HG03558 (cell line): ENCODE data around the gene NPIPB6.

Experiments
- ATAC-seq: cut with Tn5 transposase; IDR thresholded peaks from one replicate; pipeline ENCODE4 v1.9.1; 2021; ENCODE audit warnings: moderate number of reproducible peaks; ENCODE audit not compliant: unreplicated experiment; ENCODE audit errors: extremely low read depth

Gene NPIPB6

DNA sequence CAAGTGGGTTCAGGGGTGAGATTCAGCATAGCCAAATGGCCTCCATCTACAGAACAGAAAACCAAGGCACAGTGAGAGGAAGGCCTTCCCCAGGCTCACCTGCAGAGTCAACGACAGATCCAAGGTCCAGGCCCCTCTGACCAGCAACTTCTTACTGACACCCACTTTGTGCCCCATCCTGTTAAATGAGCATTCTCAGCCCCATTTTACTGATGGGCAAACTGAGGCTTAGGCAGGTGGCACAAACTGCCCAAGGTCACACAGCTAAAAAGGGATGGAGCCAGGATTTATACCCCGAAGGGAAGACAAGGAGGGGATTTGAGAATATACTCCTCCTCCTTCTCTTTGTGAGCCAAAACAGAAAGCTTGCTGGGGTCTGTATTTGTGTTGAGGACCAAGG is 61.7 kb downstream of the NPIPB6 start:
- no peak for ATAC-seq

DNA sequence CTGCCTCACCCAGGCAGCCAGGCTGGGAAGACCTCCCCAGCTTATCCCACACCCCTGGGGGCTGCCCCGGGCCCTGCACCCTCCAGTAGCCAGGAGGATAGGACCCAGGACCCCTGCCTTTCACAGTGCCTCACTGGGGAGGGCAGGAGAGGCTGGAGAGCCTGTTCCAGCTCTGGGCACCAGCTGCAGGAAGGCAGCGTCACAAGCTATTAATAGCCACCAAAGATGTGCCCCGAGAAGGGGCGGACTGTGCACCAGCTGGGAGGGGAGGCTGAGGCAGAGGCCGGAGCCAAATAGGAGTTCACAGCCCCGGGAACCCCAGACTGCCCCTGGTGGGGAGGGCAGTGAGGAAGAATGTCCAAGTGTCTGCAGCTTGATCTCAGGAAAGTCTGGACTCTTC is 62.2 kb downstream of the NPIPB6 start:
- ATAC-seq = no peak

DNA sequence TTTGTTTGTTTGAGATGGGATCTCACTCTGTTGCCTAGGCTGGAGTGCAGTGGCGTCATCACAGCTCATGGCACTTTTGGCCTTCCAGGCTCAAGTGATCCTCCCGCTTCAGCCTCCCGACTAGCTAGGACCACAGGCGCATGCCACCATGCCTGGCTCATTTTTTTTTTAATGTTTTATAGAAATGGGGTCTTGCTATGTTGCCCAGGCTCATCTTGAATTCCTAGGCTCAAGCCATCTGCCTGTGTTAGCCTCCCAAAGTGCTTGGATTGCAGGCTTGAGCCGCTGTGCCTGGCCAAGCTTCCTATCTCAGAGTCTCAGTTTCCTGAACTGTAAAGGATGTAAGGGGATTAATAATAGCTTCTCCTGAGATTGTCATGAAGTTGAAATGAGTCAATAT is 63.0 kb downstream of the NPIPB6 start:
- no peak for ATAC-seq

- no peak for ATAC-seq
Observed at GRCh38 chr16:28298511-28298878, 64.8 kb downstream of the NPIPB6 start.

GRCh38 chr16:28297784-28298510 is 65.4 kb downstream of the NPIPB6 start:
- ATAC-seq = no peak

DNA sequence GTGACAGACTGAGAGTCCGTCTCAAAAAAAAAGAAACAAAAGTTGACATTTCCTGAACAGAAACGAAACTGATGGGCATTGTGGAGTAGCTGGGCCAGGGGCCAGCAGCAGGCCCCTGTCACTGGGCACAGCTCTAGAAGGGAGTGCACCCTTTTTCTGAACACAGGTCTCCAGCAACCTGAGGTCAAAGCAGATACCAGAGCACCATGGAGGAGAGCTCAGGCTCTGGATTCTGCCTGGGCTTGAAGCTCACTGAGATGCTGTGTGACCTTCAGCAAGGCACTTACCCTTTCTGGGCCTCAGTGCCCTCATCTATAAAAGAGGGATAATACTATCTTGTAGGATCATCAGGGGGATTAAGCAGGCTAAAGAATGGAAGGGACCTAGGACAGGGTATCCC is 66.0 kb downstream of the NPIPB6 start:
- no peak for ATAC-seq

- no peak for ATAC-seq
Observed at GRCh38 chr16:28295276-28295675, 68.0 kb downstream of the NPIPB6 start.

GRCh38 chr16:28294201-28294600 is 69.1 kb downstream of the NPIPB6 start:
- ATAC-seq = no peak

GRCh38 chr16:28293601-28293960 is 69.7 kb downstream of the NPIPB6 start:
- ATAC-seq = no peak

- no peak for ATAC-seq
Observed at GRCh38 chr16:28292731-28293600, 70.3 kb downstream of the NPIPB6 start.
